GM18951 (cell line): ENCODE measurements around the gene RPAP3.

Experiments used
- POLR2A ChIP-seq: IDR thresholded peaks from 4 replicates; pipeline ENCODE4 v1.6.1; 2011; ENCODE audit warnings: mild to moderate bottlenecking; ENCODE audit not compliant: insufficient read length, insufficient read depth; ENCODE audit errors: extremely low read depth
- in situ Hi-C: fragments of 300-500 bp; cut with MboI; formaldehyde crosslinking; loops from one replicate; pipeline ENCODE4 v1.12.0; 2022; ENCODE audit warnings: low sequenced_read_pairs, mixed read lengths, inconsistent platforms; ENCODE audit not compliant: unreplicated experiment

The RPAP3 gene

DNA sequence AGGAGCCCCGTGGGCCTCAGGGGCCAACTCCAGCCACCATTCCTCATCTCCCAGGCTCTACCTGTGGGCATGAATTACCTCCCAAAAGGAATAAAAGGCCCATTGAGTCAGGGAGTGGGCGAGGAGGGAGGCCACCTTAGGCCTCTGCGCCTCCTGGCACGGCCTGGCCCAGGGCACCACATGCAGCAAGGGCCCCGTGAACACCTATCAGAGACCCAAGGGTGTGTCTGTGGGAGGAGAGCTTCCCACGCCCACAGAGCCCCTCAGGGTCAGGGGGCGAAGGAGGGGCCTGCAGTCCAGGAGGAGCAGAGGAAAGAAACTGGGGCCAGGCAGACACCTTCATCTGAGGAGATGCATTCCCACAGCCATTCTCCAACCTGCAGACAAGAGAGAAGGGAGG, 40.7 kb upstream of the RPAP3 start:
- in situ Hi-C loops, result no loop called here
- TF ChIP-seq POLR2A, result no peak

- no peak for TF ChIP-seq POLR2A
- in situ Hi-C loops, result no loop called here
Observed at GRCh38 chr12:47746073-47746472, 40.2 kb upstream of the RPAP3 start.

DNA sequence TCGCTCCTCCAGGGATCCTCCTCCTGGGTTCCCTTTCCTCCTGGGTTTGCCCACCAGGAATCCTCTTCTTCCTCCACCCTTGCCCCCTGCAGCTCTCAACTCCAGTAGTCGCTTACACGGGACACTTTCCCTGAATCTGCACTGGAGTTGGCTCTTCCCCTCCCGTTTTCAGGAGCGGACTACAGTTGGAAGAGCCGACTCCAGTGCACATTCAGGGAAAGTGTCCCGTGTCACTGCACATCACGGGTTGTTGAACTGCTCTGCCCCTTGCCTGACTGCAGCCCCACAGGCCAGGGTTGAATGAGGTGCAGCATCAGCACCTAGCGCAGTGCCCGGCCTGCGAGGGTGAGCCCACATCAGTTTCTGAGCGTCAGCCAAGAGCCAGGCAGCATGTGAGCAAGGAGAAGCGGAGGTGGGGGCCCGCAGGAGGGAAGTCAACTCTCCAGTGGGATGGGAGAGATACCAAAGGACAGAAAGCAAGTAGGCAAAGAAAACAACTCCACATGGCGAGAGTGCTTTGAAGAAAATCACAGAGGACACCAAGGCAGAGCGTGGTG, 39.7 kb upstream of the RPAP3 start:
- no peak for TF ChIP-seq POLR2A
- in situ Hi-C loops, result no loop called here

DNA sequence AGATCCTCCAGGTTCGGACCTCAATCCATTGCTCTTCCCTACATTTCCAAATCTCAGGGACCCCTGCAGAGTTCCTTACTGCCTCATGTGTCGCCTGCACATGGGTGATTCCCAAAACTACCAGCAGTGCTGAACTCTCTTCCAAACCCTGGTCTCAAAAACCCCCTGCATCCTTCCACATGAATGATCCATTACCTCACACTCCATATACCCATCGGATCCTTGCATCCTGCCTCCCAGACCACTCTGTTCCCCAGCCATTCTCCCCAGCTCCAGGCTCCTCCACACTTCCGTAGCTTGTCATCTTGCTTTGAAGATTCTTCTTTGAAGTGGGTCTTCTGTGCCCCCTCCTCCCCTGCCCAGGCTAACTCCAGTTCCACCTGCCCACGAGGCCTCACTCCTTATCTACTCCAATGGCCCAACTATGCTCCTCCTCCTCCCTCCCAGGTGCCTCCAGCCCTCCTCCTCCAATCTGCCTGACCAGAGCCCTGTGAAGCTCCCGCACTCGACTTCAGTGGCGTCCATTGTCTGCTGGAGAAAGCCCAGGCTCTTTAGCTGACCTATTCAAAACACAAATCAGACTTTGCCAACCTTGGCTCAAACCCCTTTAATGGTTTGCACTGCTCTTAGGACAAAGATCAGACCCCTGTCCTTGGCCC, 39.1 kb upstream of the RPAP3 start:
- in situ Hi-C loops, result no loop called here
- TF ChIP-seq POLR2A, result no peak

GRCh38 chr12:47744005-47744651, 38.3 kb upstream of the RPAP3 start:
- TF ChIP-seq POLR2A, result no peak
- in situ Hi-C loops, result no loop called here

DNA sequence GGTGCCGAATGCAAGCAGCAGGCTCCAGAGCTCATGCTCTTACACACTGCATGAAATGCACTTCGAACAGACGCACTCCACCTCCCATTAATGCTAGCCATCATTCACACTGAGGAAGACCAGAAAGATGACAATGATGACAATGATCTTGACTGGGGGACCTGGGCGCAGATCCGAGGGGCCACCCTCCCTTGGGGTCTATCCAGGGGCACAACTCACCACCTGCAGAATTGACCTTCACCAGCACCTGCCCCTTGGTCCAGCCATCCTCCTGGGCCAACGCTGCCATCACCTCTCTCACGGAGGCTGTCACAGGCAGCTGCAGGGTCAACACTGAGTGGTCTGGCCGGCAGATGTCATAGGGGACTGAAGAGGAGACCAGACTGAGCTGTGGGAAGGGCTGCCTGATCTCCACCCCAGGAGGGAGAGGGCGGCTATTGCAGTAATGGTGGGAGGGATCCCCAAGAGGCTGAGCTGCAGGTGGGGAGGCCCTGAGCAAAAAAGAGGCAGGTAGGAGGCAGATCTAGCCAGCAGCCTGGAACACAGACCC, 37.6 kb upstream of the RPAP3 start:
- in situ Hi-C loops, result no loop called here
- TF ChIP-seq POLR2A, result no peak

GRCh38 chr12:47742253-47742825, 36.5 kb upstream of the RPAP3 start:
- TF ChIP-seq POLR2A, result no peak
- in situ Hi-C loops, result no loop called here

DNA sequence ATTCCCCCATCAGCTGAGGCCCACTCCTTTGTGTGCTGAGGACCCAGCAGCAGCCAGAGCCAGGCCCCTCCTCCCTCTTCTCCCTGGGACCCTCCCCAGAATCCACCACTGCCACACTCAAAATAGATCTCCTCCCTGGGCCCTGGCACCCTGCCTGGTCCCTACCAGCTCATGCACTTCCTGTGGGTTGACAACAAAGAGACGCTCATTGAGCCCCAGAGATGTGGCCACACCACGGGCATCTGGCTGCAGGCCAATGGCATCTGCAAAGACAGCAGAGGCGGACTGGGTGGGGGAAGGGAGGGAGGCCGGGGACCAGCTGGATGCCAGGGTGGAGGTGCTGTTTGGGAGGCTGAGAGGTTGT, 35.5 kb upstream of the RPAP3 start:
- TF ChIP-seq POLR2A, result no peak
- in situ Hi-C loops, result no loop called here

DNA sequence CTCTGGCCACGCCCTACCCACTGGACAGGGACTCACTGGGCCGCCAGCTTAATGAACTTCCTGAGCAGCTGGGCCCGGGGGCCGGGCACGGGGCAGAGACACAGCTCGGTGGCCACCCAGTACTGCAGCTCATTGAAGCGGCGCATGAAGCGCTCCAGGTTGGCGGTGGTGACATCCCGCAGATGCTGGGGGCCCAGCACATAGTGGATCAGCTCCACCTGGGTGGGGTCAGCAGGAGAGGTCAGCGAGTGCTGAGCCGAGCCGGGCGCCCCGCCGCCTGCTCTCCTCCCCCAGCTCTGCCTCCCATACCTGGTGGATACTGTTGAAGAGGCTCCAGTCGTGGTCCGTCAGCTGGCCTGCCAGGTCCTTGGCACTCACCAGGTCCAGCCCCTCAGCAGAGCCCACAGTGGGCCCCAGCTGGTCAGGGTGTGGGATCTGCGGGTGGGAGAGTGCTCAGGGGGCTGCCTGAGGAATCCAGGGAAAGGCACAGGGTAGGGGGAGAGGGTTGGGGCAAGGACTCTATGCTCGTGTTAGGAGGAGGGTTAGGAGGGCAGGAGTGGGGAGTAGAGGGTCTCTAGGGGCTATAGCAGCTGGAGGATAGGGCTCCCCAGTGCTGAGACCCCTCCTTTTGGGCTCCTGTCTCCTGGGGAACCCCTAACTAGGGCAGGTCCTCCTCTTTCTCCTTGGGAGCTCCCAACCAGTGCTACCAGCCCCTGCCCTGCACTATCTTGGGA, 34.9 kb upstream of the RPAP3 start:
- in situ Hi-C loops, result no loop called here
- TF ChIP-seq POLR2A, result no peak

- TF ChIP-seq POLR2A, result peak; percentile 15
- in situ Hi-C loops, result no loop called here
Observed at GRCh38 chr12:47739979-47740378, 34.1 kb upstream of the RPAP3 start.

DNA sequence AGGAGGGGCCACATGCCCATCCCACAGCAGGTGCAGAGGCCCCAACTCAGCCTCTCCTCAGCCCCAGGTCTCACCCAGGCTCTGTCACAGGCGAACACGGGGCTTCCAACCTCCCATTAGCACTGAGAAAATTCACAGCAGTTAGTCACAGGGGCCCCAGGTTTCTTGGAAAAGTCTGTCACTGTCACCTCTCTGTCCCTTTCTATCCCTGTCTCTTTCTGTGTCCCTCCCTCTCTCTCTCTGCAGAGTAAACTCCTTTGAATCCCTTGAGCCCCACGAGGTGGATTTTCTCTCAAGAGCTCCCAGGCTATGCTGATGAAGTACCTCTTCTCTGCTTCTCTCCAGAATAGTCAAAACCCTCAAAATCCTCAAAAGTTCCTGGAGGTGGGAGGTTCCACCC, 33.5 kb upstream of the RPAP3 start:
- in situ Hi-C loops, result no loop called here
- TF ChIP-seq POLR2A, result no peak

DNA sequence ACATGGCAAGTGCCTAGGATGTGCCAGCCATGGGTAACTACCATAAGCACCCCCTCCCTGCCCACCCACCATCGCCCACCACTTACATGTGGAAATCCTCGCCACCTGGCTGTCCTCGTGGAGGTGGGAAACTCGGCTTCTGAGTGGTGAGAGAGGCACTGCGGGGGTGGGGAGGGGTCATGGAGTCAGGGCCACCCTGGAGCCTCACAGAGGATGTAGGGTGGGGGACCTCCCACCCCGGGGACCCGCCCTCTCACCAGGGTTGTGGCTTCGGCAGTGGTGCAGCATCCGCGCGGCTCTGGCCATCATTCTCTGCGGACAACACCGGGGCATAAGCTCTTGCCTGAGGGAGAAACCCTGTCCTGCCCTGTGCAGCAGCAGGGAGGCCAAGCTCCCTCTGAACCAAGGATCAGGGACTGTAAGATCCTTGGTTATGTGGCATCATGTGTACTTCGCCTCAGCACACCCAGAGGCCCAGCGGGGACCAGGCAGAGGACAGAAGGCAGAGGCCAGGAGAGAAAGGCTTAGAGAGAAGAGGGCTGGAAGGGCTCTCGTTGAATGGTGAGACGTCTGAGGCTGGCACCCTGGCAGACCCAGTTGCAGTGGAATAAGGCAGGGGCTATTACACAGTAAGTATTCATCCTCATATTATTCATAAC, 32.2 kb upstream of the RPAP3 start:
- in situ Hi-C loops, result no loop called here
- TF ChIP-seq POLR2A, result no peak
